ENCODE results near the gene CDKN1C.

The CDKN1C gene

GRCh38 chr11:2859699-2860037, 25.9 kb downstream of the CDKN1C start:
- H3K9me3 Mint-ChIP-seq, result no peaks in the 10 kb centered on the region
- H3K27me3 Mint-ChIP-seq, result peaks cover 21% of the 10 kb centered on the region
- no peaks in the 10 kb centered on the region for H3K36me3 Mint-ChIP-seq
- no peak overlapping the region for H3K27ac Mint-ChIP-seq
- no peak overlapping the region for H3K4me3 Mint-ChIP-seq
- no peaks in the 10 kb centered on the region for H3K4me1 Mint-ChIP-seq

- no peaks in the 10 kb centered on the region for H3K4me1 Mint-ChIP-seq
- H3K4me3 Mint-ChIP-seq, result no peak overlapping the region
- no peaks in the 10 kb centered on the region for H3K36me3 Mint-ChIP-seq
- H3K9me3 Mint-ChIP-seq, result no peaks in the 10 kb centered on the region
- H3K27me3 Mint-ChIP-seq, result peaks cover 18% of the 10 kb centered on the region
- H3K27ac Mint-ChIP-seq, result no peak overlapping the region
Observed at GRCh38 chr11:2858995-2859698, 26.4 kb downstream of the CDKN1C start.

GRCh38 chr11:2857918-2858317, 27.7 kb downstream of the CDKN1C start:
- Mint-ChIP-seq H3K27me3 (peaks cover 10% of the 10 kb centered on the region), H3K9me3 (no peaks in the 10 kb centered on the region), H3K4me3 (no peak overlapping the region), H3K36me3 (no peaks in the 10 kb centered on the region), H3K4me1 (no peaks in the 10 kb centered on the region), H3K27ac (no peak overlapping the region)

- H3K27me3 Mint-ChIP-seq, result peaks cover 10% of the 10 kb centered on the region
- H3K4me3 Mint-ChIP-seq, result no peak overlapping the region
- H3K27ac Mint-ChIP-seq, result no peak overlapping the region
- H3K36me3 Mint-ChIP-seq, result no peaks in the 10 kb centered on the region
- H3K4me1 Mint-ChIP-seq, result no peaks in the 10 kb centered on the region
- H3K9me3 Mint-ChIP-seq, result no peaks in the 10 kb centered on the region
Observed at GRCh38 chr11:2857276-2857675, 28.3 kb downstream of the CDKN1C start.

- no peaks in the 10 kb centered on the region for H3K4me1 Mint-ChIP-seq
- no peak overlapping the region for H3K27ac Mint-ChIP-seq
Observed at GRCh38 chr11:2855162-2855561, 30.4 kb downstream of the CDKN1C start.

GRCh38 chr11:2853997-2854560, 31.5 kb downstream of the CDKN1C start:
- Mint-ChIP-seq H3K9me3 (no peaks in the 10 kb centered on the region), H3K27me3 (no peaks in the 10 kb centered on the region), H3K4me3 (no peak overlapping the region), H3K36me3 (no peaks in the 10 kb centered on the region), H3K27ac (no peak overlapping the region), H3K4me1 (no peaks in the 10 kb centered on the region)

More at GRCh38 chr11:2855162-2855561, 30.4 kb downstream of the CDKN1C start:
- Mint-ChIP-seq H3K27me3 (peaks cover 3% of the 10 kb centered on the region), H3K9me3 (no peaks in the 10 kb centered on the region), H3K4me3 (no peak overlapping the region), H3K36me3 (no peaks in the 10 kb centered on the region)

GRCh38 chr11:2853401-2853800, 32.2 kb downstream of the CDKN1C start:
- no peaks in the 10 kb centered on the region for H3K9me3 Mint-ChIP-seq
- no peak overlapping the region for H3K27ac Mint-ChIP-seq
- H3K4me3 Mint-ChIP-seq, result no peak overlapping the region
- H3K4me1 Mint-ChIP-seq, result no peaks in the 10 kb centered on the region
- H3K27me3 Mint-ChIP-seq, result no peaks in the 10 kb centered on the region
- no peaks in the 10 kb centered on the region for H3K36me3 Mint-ChIP-seq

GRCh38 chr11:2849994-2850770, 35.4 kb downstream of the CDKN1C start:
- H3K36me3 Mint-ChIP-seq, result no peaks in the 10 kb centered on the region
- no peaks in the 10 kb centered on the region for H3K9me3 Mint-ChIP-seq
- no peaks in the 10 kb centered on the region for H3K4me1 Mint-ChIP-seq
- no peak overlapping the region for H3K4me3 Mint-ChIP-seq
- H3K27ac Mint-ChIP-seq, result no peak overlapping the region
- no peaks in the 10 kb centered on the region for H3K27me3 Mint-ChIP-seq

- no peak overlapping the region for H3K27ac Mint-ChIP-seq
- no peaks in the 10 kb centered on the region for H3K4me1 Mint-ChIP-seq
- H3K4me3 Mint-ChIP-seq, result no peak overlapping the region
- no peaks in the 10 kb centered on the region for H3K27me3 Mint-ChIP-seq
- no peaks in the 10 kb centered on the region for H3K36me3 Mint-ChIP-seq
- H3K9me3 Mint-ChIP-seq, result no peaks in the 10 kb centered on the region
Observed at GRCh38 chr11:2848497-2848896, 37.1 kb downstream of the CDKN1C start.

- Mint-ChIP-seq H3K4me1 (peaks cover under 1% of the 10 kb centered on the region), H3K4me3 (no peak overlapping the region), H3K9me3 (no peaks in the 10 kb centered on the region), H3K27me3 (no peaks in the 10 kb centered on the region), H3K27ac (no peak overlapping the region), H3K36me3 (no peaks in the 10 kb centered on the region)
Observed at GRCh38 chr11:2847561-2847960, 38.0 kb downstream of the CDKN1C start.

- Mint-ChIP-seq H3K4me3 (no peak overlapping the region), H3K36me3 (no peaks in the 10 kb centered on the region), H3K27me3 (no peaks in the 10 kb centered on the region), H3K9me3 (no peaks in the 10 kb centered on the region), H3K4me1 (peaks cover 6% of the 10 kb centered on the region), H3K27ac (no peak overlapping the region)
Observed at GRCh38 chr11:2846470-2846869, 39.1 kb downstream of the CDKN1C start.

GRCh38 chr11:2846056-2846455, 39.5 kb downstream of the CDKN1C start:
- Mint-ChIP-seq H3K36me3 (no peaks in the 10 kb centered on the region), H3K9me3 (no peaks in the 10 kb centered on the region), H3K4me1 (peaks cover 8% of the 10 kb centered on the region), H3K27me3 (no peaks in the 10 kb centered on the region), H3K4me3 (no peak overlapping the region), H3K27ac (no peak overlapping the region)

- H3K27ac Mint-ChIP-seq, result no peak overlapping the region
- no peaks in the 10 kb centered on the region for H3K36me3 Mint-ChIP-seq
- no peaks in the 10 kb centered on the region for H3K9me3 Mint-ChIP-seq
- peaks cover 14% of the 10 kb centered on the region for H3K4me1 Mint-ChIP-seq
- no peak overlapping the region for H3K4me3 Mint-ChIP-seq
- no peaks in the 10 kb centered on the region for H3K27me3 Mint-ChIP-seq
Observed at GRCh38 chr11:2844996-2845395, 40.6 kb downstream of the CDKN1C start.

GRCh38 chr11:2844116-2844842, 41.3 kb downstream of the CDKN1C start:
- Mint-ChIP-seq H3K36me3 (no peaks in the 10 kb centered on the region), H3K27ac (no peak overlapping the region), H3K4me1 (peaks cover 16% of the 10 kb centered on the region)

GRCh38 chr11:2843551-2843950, 42.0 kb downstream of the CDKN1C start:
- Mint-ChIP-seq H3K36me3 (no peaks in the 10 kb centered on the region), H3K4me1 (peaks cover 16% of the 10 kb centered on the region), H3K9me3 (no peaks in the 10 kb centered on the region), H3K27ac (no peak overlapping the region), H3K27me3 (no peaks in the 10 kb centered on the region), H3K4me3 (no peak overlapping the region)

More at GRCh38 chr11:2844116-2844842, 41.3 kb downstream of the CDKN1C start:
- no peak overlapping the region for H3K4me3 Mint-ChIP-seq
- no peaks in the 10 kb centered on the region for H3K27me3 Mint-ChIP-seq
- no peaks in the 10 kb centered on the region for H3K9me3 Mint-ChIP-seq

- H3K4me1 Mint-ChIP-seq, result peaks cover 16% of the 10 kb centered on the region
- H3K27ac Mint-ChIP-seq, result no peak overlapping the region
- no peaks in the 10 kb centered on the region for H3K9me3 Mint-ChIP-seq
- H3K36me3 Mint-ChIP-seq, result no peaks in the 10 kb centered on the region
- H3K27me3 Mint-ChIP-seq, result no peaks in the 10 kb centered on the region
- no peak overlapping the region for H3K4me3 Mint-ChIP-seq
Observed at GRCh38 chr11:2842876-2843275, 42.7 kb downstream of the CDKN1C start.

Data from activated naive CD4-positive, alpha-beta T cell treated with anti-CD3 and anti-CD28 coated beads, Interleukin-2, amount 50 U/mL, for 24 hours (primary cell).